ENCODE results near the gene CXCL14. TPM values are rescaled to one million over a fixed set of nuclear protein-coding genes. Genes with fewer than 3 reads are reported as not detected.

The CXCL14 gene
- total RNA-seq, 1 experiment from 2014 or later, result not detected

- peaks cover 17% of the 10 kb centered on the region for H3K27me3 Mint-ChIP-seq (ENCODE audit: insufficient read depth, unreplicated experiment)
- no peak overlapping the region for H3K4me3 Mint-ChIP-seq (ENCODE audit: unreplicated experiment)
- no peaks in the 10 kb centered on the region for H3K4me1 Mint-ChIP-seq (ENCODE audit: low read depth, unreplicated experiment)
- no peaks in the 10 kb centered on the region for H3K9me3 Mint-ChIP-seq (ENCODE audit: unreplicated experiment)
- no peak overlapping the region for H3K4me3 ChIP-seq (ENCODE audit: low read depth, low read length)
- H3K36me3 Mint-ChIP-seq (ENCODE audit: insufficient read depth, unreplicated experiment), result no peaks in the 10 kb centered on the region
- H3K4me1 ChIP-seq, result no peaks in the 10 kb centered on the region
- CTCF ChIA-PET, result no interaction called here
- TF ChIP-seq CTCF (IDR thresholded peaks at IDR 0.05; ENCODE audit: insufficient read depth in 1 of 2, low read depth in 1 of 2, low read length in 1 of 2, severe bottlenecking in 1 of 2, unreplicated experiment in 1 of 2), result no peak
- DNase-seq, result no peak
- no peaks in the 10 kb centered on the region for H3K27me3 ChIP-seq (replicated peaks; ENCODE audit: control insufficient read depth, insufficient read depth, low read length)
- POLR2A ChIA-PET, result no interaction called here
- H3K9me3 ChIP-seq, result peaks cover 5% of the 10 kb centered on the region; the same call in 1 of the 2 replicates
- H3K36me3 ChIP-seq (ENCODE audit: control insufficient read depth, insufficient read depth, low read length), result no peaks in the 10 kb centered on the region
- intact Hi-C loops (cut with micrococcal nuclease; ENCODE audit: unreplicated experiment), result no loop called here
- BruUV-seq (replicated peaks), result no TSS peak
- no peak overlapping the region for H3K27ac Mint-ChIP-seq (ENCODE audit: unreplicated experiment)
These were observed 5.5 kb upstream of the CXCL14 start for GRCh38 chr5:135584276-135584675.

- H3K9me3 ChIP-seq, result peaks cover 5% of the 10 kb centered on the region; the same call in 1 of the 2 replicates
- H3K4me1 ChIP-seq, result no peaks in the 10 kb centered on the region
- no peak overlapping the region for H3K27ac Mint-ChIP-seq (ENCODE audit: unreplicated experiment)
- H3K36me3 Mint-ChIP-seq (ENCODE audit: insufficient read depth, unreplicated experiment), result no peaks in the 10 kb centered on the region
- H3K4me1 Mint-ChIP-seq (ENCODE audit: low read depth, unreplicated experiment), result no peaks in the 10 kb centered on the region
- H3K36me3 ChIP-seq (ENCODE audit: control insufficient read depth, insufficient read depth, low read length), result no peaks in the 10 kb centered on the region
- TF ChIP-seq CTCF (IDR thresholded peaks at IDR 0.05; ENCODE audit: insufficient read depth in 1 of 2, low read depth in 1 of 2, low read length in 1 of 2, severe bottlenecking in 1 of 2, unreplicated experiment in 1 of 2), result no peak
- no peak overlapping the region for H3K4me3 Mint-ChIP-seq (ENCODE audit: unreplicated experiment)
- no peaks in the 10 kb centered on the region for H3K9me3 Mint-ChIP-seq (ENCODE audit: unreplicated experiment)
- BruUV-seq (replicated peaks), result no TSS peak
- POLR2A ChIA-PET, result no interaction called here
- no peak for DNase-seq
- no peaks in the 10 kb centered on the region for H3K27me3 ChIP-seq (replicated peaks; ENCODE audit: control insufficient read depth, insufficient read depth, low read length)
- CTCF ChIA-PET, result no interaction called here
- no peak overlapping the region for H3K4me3 ChIP-seq (ENCODE audit: low read depth, low read length)
- intact Hi-C loops (cut with micrococcal nuclease; ENCODE audit: unreplicated experiment), result no loop called here
- peaks cover 22% of the 10 kb centered on the region for H3K27me3 Mint-ChIP-seq (ENCODE audit: insufficient read depth, unreplicated experiment)
These were observed 3.4 kb upstream of the CXCL14 start for GRCh38 chr5:135582099-135582781.

- H3K36me3 ChIP-seq (ENCODE audit: control insufficient read depth, insufficient read depth, low read length), result no peaks in the 10 kb centered on the region
- ChIA-PET POLR2A (no interaction called here), CTCF (no interaction called here)
- H3K9me3 ChIP-seq, result no peaks in the 10 kb centered on the region
- H3K27ac Mint-ChIP-seq (ENCODE audit: unreplicated experiment), result no peak overlapping the region
- no TSS peak for BruUV-seq (replicated peaks)
- no peaks in the 10 kb centered on the region for H3K4me1 ChIP-seq
- no peak for TF ChIP-seq CTCF (IDR thresholded peaks at IDR 0.05; ENCODE audit: insufficient read depth in 1 of 2, low read depth in 1 of 2, low read length in 1 of 2, severe bottlenecking in 1 of 2, unreplicated experiment in 1 of 2)
- DNase-seq, result no peak
- no peaks in the 10 kb centered on the region for H3K9me3 Mint-ChIP-seq (ENCODE audit: unreplicated experiment)
- peaks cover 6% of the 10 kb centered on the region for H3K36me3 Mint-ChIP-seq (ENCODE audit: insufficient read depth, unreplicated experiment)
- no peak overlapping the region for H3K4me3 ChIP-seq (ENCODE audit: low read depth, low read length)
- H3K4me3 Mint-ChIP-seq (ENCODE audit: unreplicated experiment), result no peak overlapping the region
- intact Hi-C loops (cut with micrococcal nuclease; ENCODE audit: unreplicated experiment), result no loop called here
- no peaks in the 10 kb centered on the region for H3K27me3 ChIP-seq (replicated peaks; ENCODE audit: control insufficient read depth, insufficient read depth, low read length)
- H3K27me3 Mint-ChIP-seq (ENCODE audit: insufficient read depth, unreplicated experiment), result peaks cover 25% of the 10 kb centered on the region
- H3K4me1 Mint-ChIP-seq (ENCODE audit: low read depth, unreplicated experiment), result no peaks in the 10 kb centered on the region
These were observed 496 bp downstream of the CXCL14 start for GRCh38 chr5:135578305-135578684.
